Esophagus squamous epithelium (tissue), 5 donors: ENCODE data around the gene TRIP13. TPM values are rescaled to one million over a fixed set of nuclear protein-coding genes. Genes with fewer than 3 reads are reported as not detected.

Experiments
- DNase-seq: peaks from one replicate; lab custom pipeline; 2025; lab: John Stamatoyannopoulos, UW
- H3K27ac ChIP-seq, 4 donors: fragments of 200-600 bp; sonication (generic); one replicate each; pipeline ENCODE4 v1.5.1; 2016 to 2019; ENCODE audit warnings: mild to moderate bottlenecking in 1 of 4
- H3K27me3 ChIP-seq, 4 donors: fragments of 200-600 bp; sonication (generic); 1 replicate in 3 of 4; 2 replicates in 1 of 4; pipeline versions ENCODE4 v1.5.1 to v1.6.0; 2017 to 2021; ENCODE audit warnings: antibody characterized with exemption in 1 of 4
- H3K36me3 ChIP-seq, 3 donors: fragments of 200-600 bp; sonication (generic); one replicate each; pipeline ENCODE4 v1.5.1; 2016 to 2019
- H3K4me1 ChIP-seq, 3 donors: fragments of 200-600 bp; sonication (generic); one replicate each; pipeline ENCODE4 v1.5.1; 2017 to 2019
- H3K4me3 ChIP-seq, 4 donors: fragments of 200-600 bp; sonication (generic); 1 replicate in 3 of 4; 2 replicates in 1 of 4; pipeline ENCODE4 v1.5.1; 2016 to 2019; ENCODE audit warnings: mild to moderate bottlenecking in 2 of 4, moderate library complexity in 1 of 4
- H3K9me3 ChIP-seq, 3 donors: fragments of 200-600 bp; sonication (generic); one replicate each; pipeline ENCODE4 v1.5.1; 2016 to 2019
- CTCF ChIP-seq, 6 experiments: fragments of 450-650 bp in 4 of 6; fragments of 200-600 bp in 2 of 6; sonication (generic) in 2 of 6; IDR thresholded peaks; one replicate each; pipeline ENCODE4 v1.5.1; 2016 to 2019; ENCODE audit warnings: antibody characterized with exemption in 6 of 6, mild to moderate bottlenecking in 4 of 6, moderate library complexity in 4 of 6
- POLR2A ChIP-seq, 4 donors: fragments of 450-650 bp; IDR thresholded peaks; one replicate each; pipeline ENCODE4 v1.6.1; 2017; ENCODE audit warnings: antibody characterized with exemption in 4 of 4, mild to moderate bottlenecking in 4 of 4, moderate library complexity in 3 of 4
- WGBS, 2 donors: methylation state at CpG; one replicate each; pipeline ENCODE4 v1.1.5; 2018; 5-methylcytosine and 5-hydroxymethylcytosine counted together
- intact Hi-C: fragments of 100-400 bp; cut with DNase I; formaldehyde crosslinking; loops from one replicate; pipeline ENCODE4 v1.15.0; 2022
- total RNA-seq, 4 donors: library from RNA; depleted of rRNA; stranded (reverse); fragments of >200 nt; gene quantifications; one replicate each; pipeline ENCODE4 v1.1.0, GENCODE V29; 2016
- donor health status: DM: yes; HTN: yes; CAD: no.

The TRIP13 gene
- total RNA-seq, 4 donors from 2014 or later, result 3.2 to 17.7 (median 9.5) TPM

- Histone ChIP-seq H3K36me3 (no peaks in the 10 kb centered on the region), H3K4me1 (peaks cover 0 to 18% (median 0%) of the 10 kb centered on the region in 3 donors), H3K27me3 (peaks cover 0 to 90% (median 0%) of the 10 kb centered on the region in 4 donors), H3K9me3 (peaks cover 0 to 6% (median 0%) of the 10 kb centered on the region in 3 donors), H3K4me3 (no peak overlapping the region), H3K27ac (no peak overlapping the region)
- intact Hi-C loops, result no loop called here
- 21 to 44% methylated on average over 7 to 20 of the region's 24 CpGs for WGBS, 2 donors
- no peak for DNase-seq
- no peak for TF ChIP-seq CTCF (IDR thresholded peaks at IDR 0.05)
These were observed 53.2 kb downstream of the TRIP13 start for GRCh38 chr5:945691-946551.

- no peak for TF ChIP-seq CTCF (IDR thresholded peaks at IDR 0.05)
- TF ChIP-seq POLR2A (IDR thresholded peaks at IDR 0.05), result no peak
- WGBS, 2 donors, result 72 to 81% methylated on average over 5 to 7 of the region's 30 CpGs
- intact Hi-C loops, result no loop called here
- H3K36me3 ChIP-seq, result no peaks in the 10 kb centered on the region
- H3K4me3 ChIP-seq, result no peak overlapping the region
- peaks cover 0 to 18% (median 0%) of the 10 kb centered on the region in 3 donors for H3K4me1 ChIP-seq
- H3K27me3 ChIP-seq, result peaks cover 0 to 95% (median 0%) of the 10 kb centered on the region in 4 donors
- no peak overlapping the region for H3K27ac ChIP-seq
- no peak for DNase-seq
- peaks cover 0 to 10% (median 0%) of the 10 kb centered on the region in 3 donors for H3K9me3 ChIP-seq
These were observed 54.3 kb downstream of the TRIP13 start for GRCh38 chr5:946720-947625.

GRCh38 chr5:947626-948471 lies 55.2 kb downstream of the TRIP13 start:
- 63% methylated on average over 2 of the region's 19 CpGs; no CpG with 5 or more reads in 1 of the 2 donors for WGBS, 2 donors

More at GRCh38 chr5:947626-948471, 55.2 kb downstream of the TRIP13 start:
- TF ChIP-seq POLR2A (IDR thresholded peaks at IDR 0.05) (no peak), CTCF (IDR thresholded peaks at IDR 0.05) (no peak)
- H3K9me3 ChIP-seq, result peaks cover 0 to 10% (median 0%) of the 10 kb centered on the region in 3 donors
- H3K4me3 ChIP-seq, result no peak overlapping the region
- H3K27me3 ChIP-seq, result peaks cover 0 to 96% (median 0%) of the 10 kb centered on the region in 4 donors
- intact Hi-C loops, result no loop called here
- peaks cover 0 to 18% (median 0%) of the 10 kb centered on the region in 3 donors for H3K4me1 ChIP-seq
- no peaks in the 10 kb centered on the region for H3K36me3 ChIP-seq
- no peak overlapping the region for H3K27ac ChIP-seq
- DNase-seq, result no peak
